NCI-H2196 (cell line): Measurements from ENCODE around the gene NCEH1.
"Not testable (repeated sequence)": the region's sequence is repeated elsewhere in the genome, so short reads cannot be mapped to it uniquely, and the experiment has no call there.

Experiments
- DNase-seq: peaks from one replicate; lab custom pipeline; 2025; ENCODE audit not compliant: unreplicated experiment; lab: John Stamatoyannopoulos, UW

The NCEH1 gene

DNA sequence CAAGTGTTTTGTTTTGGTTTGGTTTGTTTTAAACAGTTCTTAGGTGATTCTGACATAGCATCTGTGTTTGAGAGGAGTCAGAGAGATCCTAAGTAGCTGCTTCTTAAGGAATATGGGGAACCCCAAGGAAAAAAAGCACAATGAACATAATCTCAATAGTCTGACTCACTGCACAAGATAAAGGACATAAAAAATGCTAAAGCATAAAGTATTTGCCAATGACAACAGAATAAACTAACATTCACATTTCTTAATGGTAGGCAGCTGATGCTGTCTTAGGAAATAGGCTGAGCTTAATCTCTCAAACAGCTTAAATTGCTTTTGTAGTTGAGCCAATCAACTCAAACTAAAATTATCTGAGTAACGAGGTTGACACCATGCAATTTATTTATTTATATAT lies 2.9 kb downstream of the NCEH1 start:
- no peak for DNase-seq

DNA sequence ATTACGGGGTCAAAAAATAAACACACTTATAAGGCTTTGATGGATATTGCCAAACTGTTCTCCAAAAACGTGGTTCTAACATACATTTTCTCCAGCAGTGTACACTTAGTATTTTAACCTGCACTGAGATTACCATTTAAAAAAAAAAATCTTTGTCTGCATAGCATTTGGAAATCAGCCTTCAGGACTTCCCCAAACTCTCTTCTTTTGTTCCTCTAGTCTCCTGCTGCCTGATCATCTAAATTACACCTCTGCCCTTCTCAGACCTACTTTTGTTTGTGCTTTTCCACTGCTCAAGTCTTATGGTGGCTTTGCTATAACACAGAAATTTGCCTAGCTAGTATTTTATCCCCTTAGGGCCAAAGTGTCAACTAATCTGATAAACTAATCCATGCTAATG lies 3.8 kb downstream of the NCEH1 start:
- no peak for DNase-seq

GRCh38 chr3:172705170-172705569 lies 5.7 kb downstream of the NCEH1 start:
- no peak for DNase-seq

GRCh38 chr3:172704001-172704400 lies 6.9 kb downstream of the NCEH1 start:
- DNase-seq, result no peak

- DNase-seq, result not testable (repeated sequence)
Observed at GRCh38 chr3:172702731-172703130, 8.1 kb downstream of the NCEH1 start.

DNA sequence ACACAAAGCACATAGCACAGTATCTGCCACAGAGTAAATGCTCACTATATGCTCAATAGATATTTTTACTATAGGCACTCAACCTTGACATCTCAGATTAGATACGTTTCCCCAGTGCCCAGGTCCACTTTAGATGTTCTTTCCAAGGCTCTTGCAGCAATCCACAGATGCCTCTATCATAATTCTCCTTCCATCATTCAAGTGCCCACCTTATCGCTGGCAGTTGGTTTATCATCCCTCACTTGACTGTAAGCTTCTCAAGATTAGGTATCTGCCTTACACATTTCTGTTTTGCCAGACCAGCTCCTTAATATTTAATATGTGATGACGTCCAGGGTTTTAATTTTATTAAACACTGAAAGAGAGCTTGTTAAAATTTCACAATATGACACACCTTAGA lies 8.6 kb downstream of the NCEH1 start:
- DNase-seq, result no peak

DNA sequence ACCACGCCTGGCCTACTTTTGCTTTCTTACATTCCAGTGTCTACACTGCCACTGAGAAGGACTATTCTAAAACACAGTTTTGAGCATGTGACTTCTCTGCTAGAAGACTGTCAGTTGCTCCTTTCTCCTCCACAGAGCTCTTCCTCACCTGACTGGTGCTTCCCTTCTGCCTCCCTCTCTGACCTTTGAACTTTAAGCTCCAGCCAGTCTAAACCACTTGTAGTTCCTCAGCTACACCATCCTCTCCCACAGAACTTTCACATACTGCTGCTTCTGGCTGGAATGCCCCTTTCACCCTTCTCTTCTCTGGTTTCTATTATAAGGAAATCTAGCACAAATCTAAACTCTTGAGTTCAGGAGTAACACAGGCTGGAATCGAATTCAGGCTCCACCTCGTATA lies 9.1 kb downstream of the NCEH1 start:
- no peak for DNase-seq

GRCh38 chr3:172700936-172701455 lies 9.9 kb downstream of the NCEH1 start:
- no peak for DNase-seq

DNA sequence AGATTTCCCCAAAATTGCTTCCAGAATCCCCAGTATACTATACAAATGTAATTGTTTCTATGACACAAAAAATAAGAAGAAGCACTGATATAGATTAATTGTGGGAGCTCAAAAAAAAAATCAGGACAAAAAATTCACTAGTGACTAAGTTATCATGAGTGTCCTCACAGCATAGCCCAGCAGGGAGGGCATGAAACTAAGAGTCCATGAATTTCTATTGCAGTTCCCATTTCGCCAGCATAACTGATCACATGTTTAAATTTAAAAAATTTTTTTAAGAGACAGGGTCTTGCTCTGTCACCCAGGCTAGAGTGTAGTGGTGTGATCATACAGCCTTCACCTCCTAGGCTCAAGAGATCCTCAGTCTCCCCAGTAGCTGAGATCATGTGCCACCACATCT lies 10.6 kb downstream of the NCEH1 start:
- DNase-seq, result no peak

GRCh38 chr3:172699031-172699430 lies 11.8 kb downstream of the NCEH1 start:
- DNase-seq, result no peak

DNA sequence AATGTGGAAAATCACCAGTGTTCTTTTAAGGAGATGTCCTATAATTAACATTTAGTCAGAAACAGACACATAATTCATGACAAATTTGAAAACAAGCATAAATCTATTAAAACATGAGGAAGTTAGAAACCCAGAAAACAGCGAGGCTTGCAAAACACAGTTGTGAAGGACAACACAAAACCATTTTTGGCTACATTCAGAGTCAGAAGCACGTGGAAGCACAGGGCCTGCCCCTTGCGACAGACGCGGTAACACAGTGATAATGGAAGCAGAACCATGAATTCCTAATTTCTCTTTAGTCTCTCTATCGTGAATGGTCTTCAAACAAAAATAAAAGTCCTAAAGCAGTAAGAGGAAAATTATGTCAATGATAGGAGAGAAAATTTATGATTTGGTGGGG lies 12.2 kb downstream of the NCEH1 start:
- DNase-seq, result no peak

DNA sequence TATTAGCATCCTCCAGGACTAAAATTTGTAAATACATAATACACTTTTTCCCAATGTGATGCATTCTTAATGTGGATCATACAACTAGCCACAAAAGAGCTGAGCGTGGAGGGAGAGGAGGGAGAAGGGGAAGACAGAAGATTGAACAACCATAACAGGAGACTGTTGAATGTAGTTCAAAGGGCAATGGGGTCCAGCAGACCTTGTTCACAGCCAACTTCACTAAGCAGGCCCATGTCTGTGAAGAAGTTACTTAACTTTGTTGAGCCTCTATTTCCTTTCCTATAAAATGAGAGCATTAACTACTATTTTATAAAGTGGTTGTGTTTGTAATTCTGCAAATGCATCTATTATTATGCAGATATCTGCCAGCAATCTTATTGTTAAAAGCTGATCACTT lies 13.3 kb downstream of the NCEH1 start:
- no peak for DNase-seq

DNA sequence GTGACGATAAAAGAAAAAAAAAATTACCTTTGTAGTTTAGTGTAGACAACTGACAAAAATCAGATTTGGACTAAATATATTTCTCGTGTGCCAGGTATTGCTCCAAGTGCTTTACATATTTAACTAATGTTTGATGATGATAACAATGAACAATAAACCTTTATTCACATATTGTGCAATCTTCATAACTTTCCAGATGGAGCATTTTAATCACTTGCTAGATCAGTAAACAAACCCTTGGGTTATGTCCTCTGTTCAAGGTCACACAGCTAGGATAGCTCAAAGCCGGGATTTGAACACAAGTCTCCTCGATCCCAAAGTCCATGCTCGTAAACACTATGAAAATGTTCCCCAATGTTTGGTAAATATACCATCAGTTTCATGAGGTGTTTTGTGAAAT lies 14.5 kb downstream of the NCEH1 start:
- DNase-seq, result no peak

DNA sequence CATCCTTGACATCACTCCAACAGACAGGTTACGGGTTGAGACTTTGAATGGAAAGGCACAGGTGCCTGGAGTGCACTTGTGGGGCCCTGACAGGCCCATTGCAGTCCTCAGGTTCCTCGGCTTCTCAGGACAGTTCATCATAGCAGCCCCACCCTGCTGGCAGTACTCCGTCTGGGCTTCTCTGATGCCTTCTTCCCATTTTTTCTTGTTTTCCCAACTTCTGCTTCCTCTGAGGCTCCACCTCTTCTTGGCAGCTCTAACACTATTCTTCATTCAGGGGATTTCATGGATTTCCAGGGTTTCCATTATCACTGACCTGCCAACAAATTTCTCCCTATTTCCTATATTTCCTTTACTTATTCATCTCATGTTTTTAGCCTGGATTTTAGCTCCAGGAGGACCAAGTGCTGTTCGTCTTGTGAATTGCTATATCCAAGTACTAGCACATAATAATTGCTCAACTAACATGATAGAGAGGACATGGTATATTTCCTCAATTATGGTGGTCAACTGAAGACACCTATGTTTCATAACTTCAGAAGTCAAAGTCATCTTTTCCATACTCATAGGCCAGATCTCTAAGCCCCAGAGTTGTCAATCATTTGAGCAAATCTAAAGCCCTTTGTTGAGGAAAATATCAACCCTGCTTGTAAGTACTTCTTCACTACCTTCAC lies 16.2 kb downstream of the NCEH1 start:
- no peak for DNase-seq

DNA sequence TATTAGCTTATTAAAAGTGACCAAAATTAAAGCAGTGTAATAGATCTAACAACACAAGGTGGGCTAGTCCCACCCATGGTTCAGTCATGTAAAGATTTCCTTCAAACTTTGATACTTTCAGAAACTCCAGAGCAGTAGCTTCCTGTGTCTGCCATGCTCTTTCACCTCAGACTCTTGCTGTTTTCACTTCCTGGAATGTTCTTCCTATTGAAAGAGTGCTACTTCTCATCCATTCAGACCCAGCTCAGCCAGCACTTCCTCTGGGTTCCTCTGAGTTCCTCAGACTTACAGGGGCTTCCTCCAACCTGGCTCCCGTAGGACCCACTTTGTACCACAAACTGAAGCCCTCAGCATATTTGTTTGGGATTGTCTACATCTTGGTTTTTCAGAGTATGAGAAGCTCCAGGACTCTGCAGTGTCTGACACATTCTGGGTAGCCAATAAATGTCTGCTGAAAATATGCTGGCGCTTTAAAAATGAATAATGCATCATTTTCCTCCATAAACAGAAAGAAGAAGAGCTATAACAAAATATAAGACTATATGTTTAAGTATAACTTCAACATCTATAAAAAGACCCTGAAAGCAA lies 18.0 kb downstream of the NCEH1 start:
- no peak for DNase-seq

GRCh38 chr3:172690936-172691335 lies 19.9 kb downstream of the NCEH1 start:
- DNase-seq, result no peak

- no peak for DNase-seq
Observed at GRCh38 chr3:172688588-172688987, 22.3 kb downstream of the NCEH1 start.

DNA sequence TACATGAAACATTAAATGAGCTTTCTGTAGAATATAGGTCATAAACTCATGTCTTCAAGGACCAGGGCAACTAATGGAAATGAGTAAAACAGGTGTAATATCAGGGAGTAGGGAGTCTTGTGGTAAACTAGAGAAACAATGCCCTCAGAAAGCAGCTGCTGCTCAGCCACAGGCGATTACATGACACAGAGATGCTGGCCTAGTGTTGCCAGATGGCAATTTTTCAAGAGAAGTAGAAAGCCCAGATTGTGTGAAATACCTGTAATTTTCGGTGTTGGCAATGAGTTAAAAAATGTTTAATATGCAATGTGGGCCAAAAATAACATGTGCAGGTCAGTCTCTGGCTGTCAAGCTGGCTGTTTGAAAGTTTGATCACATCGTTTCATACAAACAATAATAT lies 23.4 kb downstream of the NCEH1 start:
- peak; percentile 62 for DNase-seq

DNA sequence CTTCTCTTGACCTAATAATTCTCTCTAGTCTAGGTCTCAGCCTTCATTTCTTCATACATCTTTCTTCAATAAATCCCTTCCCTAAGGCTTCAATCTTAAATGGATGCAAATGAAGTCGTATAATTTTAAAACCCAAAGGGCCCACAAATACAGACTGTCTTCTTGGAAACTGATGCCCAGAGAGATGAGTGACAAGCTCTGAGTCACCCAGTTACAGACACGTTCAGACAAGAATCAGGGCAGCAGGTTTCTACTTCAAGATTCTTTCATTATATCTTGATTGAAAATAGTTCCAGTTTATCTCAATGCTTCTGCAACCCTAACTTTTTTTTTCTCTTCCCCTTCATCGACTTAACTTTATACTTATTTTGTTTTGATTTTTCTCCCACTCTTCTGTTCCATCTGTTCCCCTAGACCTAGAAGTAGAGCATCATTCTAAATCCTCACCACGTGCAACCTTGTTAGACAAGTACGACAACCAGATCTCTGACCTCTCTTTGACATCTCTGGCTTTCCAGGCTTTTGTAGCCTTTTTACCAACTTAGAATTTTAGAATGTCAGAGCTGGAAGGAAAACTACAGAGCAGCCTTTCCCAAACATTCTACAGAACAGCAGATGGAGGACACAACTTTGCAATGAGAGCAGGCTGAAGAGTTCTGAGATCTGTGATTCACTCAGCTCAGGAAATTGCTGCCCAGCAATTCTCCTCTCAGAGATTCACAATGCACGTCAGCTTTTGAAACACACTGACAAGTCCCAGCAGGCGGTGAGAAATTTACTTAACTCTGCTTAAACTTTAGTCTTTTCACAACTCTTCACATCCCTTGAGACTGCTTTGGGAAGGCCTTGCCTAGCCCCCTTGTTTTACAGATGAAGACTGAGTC lies 25.3 kb downstream of the NCEH1 start:
- no peak for DNase-seq

DNA sequence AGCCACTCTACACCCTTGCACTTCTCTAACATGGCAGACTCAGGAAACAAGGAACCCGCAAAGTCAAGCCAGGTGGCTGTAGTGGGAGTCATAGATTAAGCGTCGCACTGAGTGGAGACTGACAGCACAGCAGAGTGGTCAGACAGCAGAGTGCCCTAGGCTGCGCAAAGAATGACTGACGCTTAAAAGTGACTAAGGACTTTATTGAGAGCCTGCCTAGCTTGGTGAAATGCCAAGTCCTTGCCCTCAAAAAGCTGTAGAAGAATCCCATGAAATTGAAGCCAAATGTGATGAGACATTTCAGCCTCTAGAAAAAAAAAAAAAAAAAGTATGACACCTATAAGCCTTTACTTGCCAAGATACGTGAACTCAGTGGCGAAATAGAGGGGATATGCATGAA lies 30.2 kb downstream of the NCEH1 start:
- no peak for DNase-seq

DNA sequence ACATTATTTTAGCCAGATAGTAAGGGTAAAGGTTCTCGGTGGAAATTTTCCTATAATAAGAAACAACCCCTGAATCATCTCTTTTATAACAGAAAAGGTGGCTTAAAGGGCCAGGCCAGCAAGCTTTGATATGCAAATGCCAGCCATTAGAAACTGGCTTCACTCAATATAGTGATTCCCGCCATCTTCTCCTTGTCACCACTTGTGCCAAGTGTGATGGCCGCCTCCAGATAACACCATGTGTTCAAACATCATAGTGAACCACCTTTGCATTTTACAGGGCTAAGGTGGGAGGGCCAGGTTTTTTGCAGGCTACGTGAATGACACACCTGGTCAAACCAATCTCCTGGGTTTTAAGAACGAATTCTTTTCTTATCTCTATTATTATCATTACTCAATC lies 31.3 kb downstream of the NCEH1 start:
- DNase-seq, result no peak

DNA sequence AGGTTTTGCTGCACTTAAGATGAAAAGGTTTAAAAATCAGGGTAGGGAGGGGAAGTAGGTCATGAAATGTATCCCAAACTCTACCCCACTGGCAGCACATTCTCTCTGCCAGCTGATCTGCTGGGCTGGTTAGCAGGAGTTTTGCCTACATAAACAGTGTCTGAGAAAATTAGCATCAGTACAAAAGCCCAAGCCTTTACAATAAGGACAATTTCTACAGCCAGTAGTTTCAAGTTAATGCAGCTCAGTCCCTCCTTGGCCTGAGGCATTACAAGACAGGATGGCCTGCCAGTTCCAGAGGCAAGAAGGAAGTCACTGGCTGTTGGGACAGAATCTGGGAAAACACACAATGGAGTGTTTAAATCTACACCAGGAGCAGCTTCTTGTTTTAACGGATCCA lies 32.8 kb downstream of the NCEH1 start:
- no peak for DNase-seq
